Naive B cell (primary cell): ENCODE measurements around the gene CHEK2. TPM values are rescaled to one million over a fixed set of nuclear protein-coding genes. Genes with fewer than 3 reads are reported as not detected.
"Not testable (repeated sequence)": the region's sequence is repeated elsewhere in the genome, so short reads cannot be mapped to it uniquely, and the experiment has no call there.

Experiments
- ATAC-seq, 2 donors: fragments of 150-1000 bp; cut with Tn5 transposase; 2 replicates each; pipeline ENCODE4 v1.10.0; 2021; ENCODE audit warnings: low read depth in 2 of 2, mild to moderate bottlenecking in 2 of 2, moderate library complexity in 2 of 2
- DNase-seq: peaks from one replicate; pipeline ENCODE4 v3.0.0; 2022
- H3K27ac Mint-ChIP-seq, 6 donors: one replicate each; pipeline ENCODE4 v1.8.0; 2020 to 2022; ENCODE audit warnings: mild to moderate bottlenecking in 6 of 6, mixed read lengths in 6 of 6, moderate library complexity in 5 of 6, inconsistent platforms in 2 of 6
- H3K27me3 Mint-ChIP-seq, 3 donors: one replicate each; pipeline ENCODE4 v1.8.0; 2021 to 2022; ENCODE audit warnings: mixed read lengths in 3 of 3, mild to moderate bottlenecking in 1 of 3
- H3K36me3 Mint-ChIP-seq, 2 donors: one replicate each; pipeline ENCODE4 v1.8.0; 2020 to 2022; ENCODE audit warnings: mixed read lengths in 2 of 2, inconsistent platforms in 1 of 2, mild to moderate bottlenecking in 1 of 2
- H3K4me1 Mint-ChIP-seq, 3 donors: one replicate each; pipeline ENCODE4 v1.8.0; 2020 to 2022; ENCODE audit warnings: mixed read lengths in 3 of 3, inconsistent platforms in 1 of 3, mild to moderate bottlenecking in 1 of 3, moderate library complexity in 1 of 3
- H3K4me3 Mint-ChIP-seq, 8 donors: one replicate each; pipeline ENCODE4 v1.8.0; 2020 to 2022; ENCODE audit warnings: mild to moderate bottlenecking in 8 of 8, mixed read lengths in 8 of 8, moderate library complexity in 8 of 8, inconsistent platforms in 2 of 8
- H3K9me3 Mint-ChIP-seq, 7 donors: one replicate each; pipeline ENCODE4 v1.8.0; 2020 to 2022; ENCODE audit warnings: mixed read lengths in 7 of 7, mild to moderate bottlenecking in 5 of 7, inconsistent platforms in 2 of 7, moderate library complexity in 1 of 7
- polyA plus RNA-seq, 6 donors: library from polyadenylated mRNA; unstranded; fragments of 300-500 nt; fragmentation: Illumina TruSeq; gene quantifications; one replicate each; pipeline ENCODE4 v1.2.3, GENCODE V29; 2021; ENCODE audit warnings: low read depth in 6 of 6

CHEK2 gene
- polyA plus RNA-seq, 6 donors from 2014 or later, result 16.0 to 75.9 (median 21.9) TPM

GRCh38 chr22:28669387-28669786, 72.2 kb downstream of the CHEK2 start:
- no peak for ATAC-seq

DNA sequence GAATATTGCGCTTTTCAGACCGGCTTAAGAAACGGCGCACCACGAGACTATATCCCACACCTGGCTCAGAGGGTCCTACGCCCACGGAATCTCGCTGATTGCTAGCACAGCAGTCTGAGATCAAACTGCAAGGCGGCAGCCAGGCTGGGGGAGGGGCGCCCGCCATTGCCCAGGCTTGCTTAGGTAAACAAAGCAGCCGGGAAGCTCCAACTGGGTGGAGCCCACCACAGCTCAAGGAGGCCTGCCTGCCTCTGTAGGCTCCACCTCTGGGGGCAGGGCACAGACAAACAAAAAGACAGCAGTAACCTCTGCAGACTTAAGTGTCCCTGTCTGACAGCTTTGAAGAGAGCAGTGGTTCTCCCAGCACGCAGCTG, 78.1 kb downstream of the CHEK2 start:
- H3K4me3 Mint-ChIP-seq, H3K36me3 Mint-ChIP-seq, ATAC-seq, DNase-seq, H3K27me3 Mint-ChIP-seq, H3K27ac Mint-ChIP-seq, H3K4me1 Mint-ChIP-seq, H3K9me3 Mint-ChIP-seq: not testable (repeated sequence)

More at GRCh38 chr22:28669387-28669786, 72.2 kb downstream of the CHEK2 start:
- Mint-ChIP-seq H3K4me3 (no peak overlapping the region), H3K4me1 (peaks cover 10 to 19% (median 11%) of the 10 kb centered on the region in 3 donors), H3K27ac (no peak overlapping the region), H3K36me3 (no peaks in the 10 kb centered on the region), H3K27me3 (peaks cover 18 to 29% (median 19%) of the 10 kb centered on the region in 3 donors), H3K9me3 (peaks cover 0 to 6% (median 4%) of the 10 kb centered on the region in 7 donors)
- no peak for DNase-seq

GRCh38 chr22:28658448-28658847, 83.2 kb downstream of the CHEK2 start:
- Mint-ChIP-seq H3K27me3 (peaks cover 6 to 27% (median 12%) of the 10 kb centered on the region in 3 donors), H3K36me3 (peaks cover 0 to 3% of the 10 kb centered on the region in 2 donors), H3K9me3 (no peaks in the 10 kb centered on the region), H3K27ac (no peak overlapping the region), H3K4me3 (no peak overlapping the region), H3K4me1 (no peaks in the 10 kb centered on the region)
- no peak for ATAC-seq
- no peak for DNase-seq

DNA sequence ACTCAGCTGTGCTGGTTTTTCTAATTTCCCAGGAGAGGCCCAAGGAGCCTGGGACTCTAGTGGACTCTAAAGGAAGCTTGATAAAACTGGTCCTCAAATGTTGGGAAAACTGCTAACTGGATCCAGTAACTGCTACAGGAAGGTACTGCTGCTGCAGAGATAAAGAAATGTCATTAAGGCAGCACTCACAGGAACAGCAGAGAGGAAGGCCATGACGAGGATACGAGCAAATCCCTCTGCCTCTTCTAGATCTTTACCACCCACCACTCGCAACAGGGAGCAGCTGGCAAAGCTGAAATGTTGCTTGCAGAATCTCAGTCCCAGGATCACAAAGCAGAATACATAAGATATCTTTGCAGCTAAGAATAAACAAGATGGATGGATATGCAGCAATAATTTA, 85.4 kb downstream of the CHEK2 start:
- Mint-ChIP-seq H3K9me3 (peaks cover 0 to 11% (median 6%) of the 10 kb centered on the region in 7 donors), H3K27me3 (peaks cover 6 to 33% (median 16%) of the 10 kb centered on the region in 3 donors), H3K36me3 (peaks cover 0 to 3% of the 10 kb centered on the region in 2 donors), H3K4me3 (no peak overlapping the region), H3K27ac (no peak overlapping the region), H3K4me1 (no peaks in the 10 kb centered on the region)
- ATAC-seq, result no peak
- no peak for DNase-seq

- ATAC-seq (no peak), DNase-seq (no peak)
- Mint-ChIP-seq H3K4me3 (no peak overlapping the region), H3K4me1 (no peaks in the 10 kb centered on the region), H3K36me3 (peaks cover 0 to 3% of the 10 kb centered on the region in 2 donors), H3K9me3 (peaks cover 0 to 11% (median 6%) of the 10 kb centered on the region in 7 donors), H3K27me3 (peaks cover 12 to 38% (median 24%) of the 10 kb centered on the region in 3 donors), H3K27ac (no peak overlapping the region)
Observed at GRCh38 chr22:28650463-28650862, 91.2 kb downstream of the CHEK2 start.

DNA sequence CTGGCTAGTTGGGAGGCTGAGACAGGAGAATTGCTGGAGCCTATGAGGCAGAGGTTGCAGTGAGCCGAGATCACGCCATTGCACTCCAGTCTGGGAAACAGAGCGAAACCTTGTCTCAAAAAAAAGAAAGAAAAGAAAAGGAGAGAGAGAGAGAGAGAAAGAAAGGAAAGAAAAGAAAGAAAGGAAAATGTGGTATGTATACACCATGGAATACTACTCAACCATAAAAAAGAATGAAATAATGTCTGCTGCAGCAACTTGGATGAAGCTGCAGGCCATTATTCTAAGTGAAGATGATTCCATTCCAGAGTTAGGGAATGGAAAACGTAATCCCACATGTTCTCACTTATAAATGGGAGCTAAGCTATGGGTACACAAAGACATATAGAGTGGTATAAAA, 92.8 kb downstream of the CHEK2 start:
- Mint-ChIP-seq H3K9me3 (peaks cover 0 to 11% (median 6%) of the 10 kb centered on the region in 7 donors), H3K4me1 (no peaks in the 10 kb centered on the region), H3K27ac (no peak overlapping the region), H3K36me3 (no peaks in the 10 kb centered on the region), H3K27me3 (peaks cover 8 to 29% (median 16%) of the 10 kb centered on the region in 3 donors), H3K4me3 (no peak overlapping the region)
- ATAC-seq (no peak), DNase-seq (no peak)

- Mint-ChIP-seq H3K9me3 (peaks cover 0 to 4% (median 2%) of the 10 kb centered on the region in 7 donors), H3K27me3 (peaks cover 10 to 18% (median 15%) of the 10 kb centered on the region in 3 donors), H3K4me1 (no peaks in the 10 kb centered on the region), H3K4me3 (no peak overlapping the region), H3K27ac (no peak overlapping the region), H3K36me3 (no peaks in the 10 kb centered on the region)
- DNase-seq, result no peak
- no peak for ATAC-seq
Observed at GRCh38 chr22:28647216-28647615, 94.4 kb downstream of the CHEK2 start.

- DNase-seq (no peak), ATAC-seq (no peak)
- no peaks in the 10 kb centered on the region for H3K4me1 Mint-ChIP-seq
- H3K27me3 Mint-ChIP-seq, result peaks cover 4 to 29% (median 11%) of the 10 kb centered on the region in 3 donors
- H3K27ac Mint-ChIP-seq, result no peak overlapping the region
- H3K4me3 Mint-ChIP-seq, result no peak overlapping the region
- H3K36me3 Mint-ChIP-seq, result no peaks in the 10 kb centered on the region
- H3K9me3 Mint-ChIP-seq, result no peaks in the 10 kb centered on the region
Observed at GRCh38 chr22:28639321-28639720, 102.3 kb downstream of the CHEK2 start.

Other genes starting within 250 kb of the CHEK2 start
- 1 to 10 TPM; 2.2 to 5.0 (median 2.9) TPM for gene TTC28, start 62.0 kb downstream of the CHEK2 start, polyA plus RNA-seq
- 10 to 100 TPM; 14.7 to 23.6 (median 15.7) TPM for gene HSCB, start 219 bp upstream of the CHEK2 start, polyA plus RNA-seq
- gene CCDC117, start 30.9 kb upstream of the CHEK2 start, polyA plus RNA-seq, result 10 to 100 TPM in 5 of 6 donors, 1 to 10 TPM in 1; 9.9 to 30.0 (median 19.5) TPM
- 100 to 1,000 TPM in 1 of 6 donors, 10 to 100 TPM in 5; 64.0 to 138 (median 75.1) TPM for gene XBP1, start 58.7 kb upstream of the CHEK2 start, polyA plus RNA-seq
- gene ZNRF3, start 141.8 kb upstream of the CHEK2 start, polyA plus RNA-seq, result under 1 TPM in 4 of 6 donors, not detected in 2; 0.09 to 0.23 (median 0.17) TPM